SK-N-SH (cell line): ENCODE measurements around the gene MAPK11. TPM values are rescaled to one million over a fixed set of nuclear protein-coding genes. Genes with fewer than 3 reads are reported as not detected.

Experiments
- CTCF ChIA-PET: fragments of 300-600, 350-600 bp; formaldehyde crosslinking; extraction: SDS; loops from one replicate; lab custom pipeline; 2021; lab: Yijun Ruan, JAX
- POLR2A ChIA-PET: fragments of 350-600 bp; sonication (Branson Sonifier 250); formaldehyde crosslinking; extraction: SDS; loops from one replicate; lab custom pipeline; 2020; ENCODE audit warnings: antibody characterized with exemption, inconsistent platforms; lab: Yijun Ruan, JAX
- DNase-seq: peaks from one replicate; pipeline ENCODE4 v3.0.0; 2012
- H2AFZ ChIP-seq: fragments of 200-600 bp; sonication (generic); 2 replicates; pipeline ENCODE4 v1.8.1; 2016; ENCODE audit warnings: antibody characterized with exemption, mild to moderate bottlenecking, low read depth
- H3F3A ChIP-seq: fragments of 200-600 bp; sonication (generic); replicated peaks from 2 replicates; pipeline ENCODE3; 2016; ENCODE audit warnings: antibody characterized with exemption, mild to moderate bottlenecking; ENCODE audit not compliant: insufficient read depth
- H3K27ac ChIP-seq, 2 experiments: fragments of 200-500 bp in 1 of 2; fragments of 200-600 bp in 1 of 2; sonication (Bioruptor generic) in 1 of 2; sonication (generic), shearing (Covaris generic) in 1 of 2; 2 replicates each; pipeline versions ENCODE4 v1.5.1 to v1.6.1; 2014 to 2016; ENCODE audit warnings: low read depth in 2 of 2, inconsistent platforms in 1 of 2, low read length in 1 of 2, mild to moderate bottlenecking in 1 of 2, mixed read lengths in 1 of 2
- H3K27me3 ChIP-seq: fragments of 200-600 bp; sonication (generic), shearing (Covaris generic); 2 replicates; pipeline ENCODE4 v1.6.1; 2016; ENCODE audit warnings: mixed run types; ENCODE audit not compliant: insufficient read depth
- H3K36me3 ChIP-seq, 2 experiments: fragments of 200-500 bp in 1 of 2; fragments of 200-600 bp in 1 of 2; sonication (Bioruptor generic) in 1 of 2; sonication (generic) in 1 of 2; replicated peaks in 1 of 2; 2 replicates each; pipeline versions ENCODE3 to v1.5.1; 2014 to 2016; ENCODE audit warnings: low read length in 1 of 2, mild to moderate bottlenecking in 1 of 2; ENCODE audit not compliant: insufficient read depth in 2 of 2, control insufficient read depth in 1 of 2
- H3K4me1 ChIP-seq, 2 experiments: fragments of 200-500 bp in 1 of 2; fragments of 200-600 bp in 1 of 2; sonication (Bioruptor generic) in 1 of 2; sonication (generic), shearing (Covaris generic) in 1 of 2; 2 replicates each; pipeline versions ENCODE4 v1.5.1 to v1.6.1; 2014 to 2016; ENCODE audit warnings: low read depth in 1 of 2, low read length in 1 of 2, mixed run types in 1 of 2; ENCODE audit not compliant: insufficient read depth in 2 of 2, control insufficient read depth in 1 of 2
- H3K4me2 ChIP-seq: fragments of 200-600 bp; sonication (generic), shearing (Covaris generic); 2 replicates; pipeline ENCODE4 v1.6.1; 2017; ENCODE audit warnings: mixed run types
- H3K4me3 ChIP-seq, 2 experiments: fragments of 200-500 bp in 1 of 2; fragments of 200-600 bp in 1 of 2; sonication (Bioruptor generic) in 1 of 2; sonication (generic), shearing (Covaris generic) in 1 of 2; 2 replicates each; pipeline versions ENCODE4 v1.5.1 to v1.8.1; 2014 to 2016; ENCODE audit warnings: low read depth in 2 of 2, inconsistent platforms in 1 of 2, low read length in 1 of 2, mild to moderate bottlenecking in 1 of 2, mixed read lengths in 1 of 2, moderate library complexity in 1 of 2
- H3K79me2 ChIP-seq: fragments of 200-600 bp; sonication (generic); 2 replicates; pipeline ENCODE4 v1.8.1; 2017; ENCODE audit warnings: mild to moderate bottlenecking; ENCODE audit not compliant: insufficient read depth
- H3K9ac ChIP-seq: fragments of 200-600 bp; sonication (generic); 2 replicates; pipeline ENCODE4 v1.6.1; 2017; ENCODE audit warnings: mixed run types
- H3K9me2 ChIP-seq: fragments of 200-600 bp; sonication (generic); 2 replicates; pipeline ENCODE4 v1.6.1; 2017; ENCODE audit warnings: mixed run types
- H3K9me3 ChIP-seq: fragments of 200-600 bp; sonication (generic); 2 replicates; pipeline ENCODE4 v1.6.1; 2017; ENCODE audit warnings: mixed run types, mild to moderate bottlenecking, moderate library complexity
- H4K20me1 ChIP-seq: fragments of 200-600 bp; sonication (generic); 2 replicates; pipeline ENCODE4 v1.6.1; 2017; ENCODE audit warnings: mild to moderate bottlenecking, mixed run types; ENCODE audit not compliant: insufficient read depth
- GABPA ChIP-seq: IDR thresholded peaks from 2 replicates; pipeline ENCODE4 v1.4.0; 2012; ENCODE audit warnings: low read depth, mild to moderate bottlenecking
- MAX ChIP-seq: IDR thresholded peaks from 2 replicates; pipeline ENCODE4 v1.4.0; 2012; ENCODE audit warnings: low read depth
- REST ChIP-seq: IDR thresholded peaks from 2 replicates; pipeline ENCODE4 v1.6.1; 2012; ENCODE audit warnings: mild to moderate bottlenecking, low read depth, low read length, moderate library complexity
- RXRA ChIP-seq: IDR thresholded peaks from 2 replicates; pipeline ENCODE4 v1.4.0; 2012; ENCODE audit warnings: low read depth, mild to moderate bottlenecking, borderline replicate concordance
- ZBTB33 ChIP-seq: IDR thresholded peaks from 2 replicates; pipeline ENCODE4 v1.4.0; 2012; ENCODE audit warnings: low read depth, borderline replicate concordance
- WGBS: methylation state at CpG from one replicate; pipeline ENCODE4 v1.1.6; 2017; ENCODE audit warnings: low lambda C conversion rate; 5-methylcytosine and 5-hydroxymethylcytosine counted together
- polyA plus RNA-seq, 3 experiments: library from polyadenylated mRNA; depleted of rRNA; stranded (reverse); fragments of >200 nt; gene quantifications; 2 replicates each; pipeline ENCODE4 v1.2.3, GENCODE V29; 2012

MAPK11 gene
- polyA plus RNA-seq, 1 of the 3 experiments (the other 2 are of a cell fraction), result 36.0 TPM

GRCh38 chr22:50314081-50314454, 43.9 kb upstream of the MAPK11 start:
- ChIA-PET POLR2A (no interaction called here), CTCF (interaction anchor here (0.8 to 2.7 kb wide), 2 partner anchors 12 to 28 kb away, joined by 3 to 11 read pairs; no protein-coding TSS in a partner anchor)
- H3K9me2 ChIP-seq, result no peaks in the 10 kb centered on the region
- no peaks in the 10 kb centered on the region; a peak in 1 of 4 replicates for H3K4me1 ChIP-seq
- H3K27ac ChIP-seq, result no peak overlapping the region
- H2AFZ ChIP-seq, result no peak overlapping the region
- no peaks in the 10 kb centered on the region for H3F3A ChIP-seq
- no peaks in the 10 kb centered on the region for H4K20me1 ChIP-seq
- H3K9ac ChIP-seq, result no peak overlapping the region
- WGBS, result 58% methylated on average over 11 of the region's 14 CpGs
- H3K79me2 ChIP-seq, result no peaks in the 10 kb centered on the region
- no peaks in the 10 kb centered on the region for H3K9me3 ChIP-seq
- no peaks in the 10 kb centered on the region for H3K36me3 ChIP-seq
- no peak for TF ChIP-seq RXRA
- TF ChIP-seq REST, result no peak
- TF ChIP-seq ZBTB33, result no peak
- no peak for TF ChIP-seq GABPA
- TF ChIP-seq, all 33 proteins: peak for 0
- H3K27me3 ChIP-seq, result no peaks in the 10 kb centered on the region
- peak; percentile 16 for DNase-seq
- no peak overlapping the region for H3K4me2 ChIP-seq
- no peak overlapping the region for H3K4me3 ChIP-seq

GRCh38 chr22:50313600-50313999, 43.4 kb upstream of the MAPK11 start:
- DNase-seq, result peak; percentile 30
- no peaks in the 10 kb centered on the region for H3K79me2 ChIP-seq
- H3K9me2 ChIP-seq, result no peaks in the 10 kb centered on the region
- no peak overlapping the region for H3K4me2 ChIP-seq
- H3K27me3 ChIP-seq, result no peaks in the 10 kb centered on the region
- H3K4me3 ChIP-seq, result no peak overlapping the region
- H3K9ac ChIP-seq, result no peak overlapping the region
- H3K36me3 ChIP-seq, result no peaks in the 10 kb centered on the region
- H3K9me3 ChIP-seq, result no peaks in the 10 kb centered on the region
- no peaks in the 10 kb centered on the region for H4K20me1 ChIP-seq
- H3K4me1 ChIP-seq, result peaks cover 2 to 4% of the 10 kb centered on the region in 2 experiments; a peak in 2 of 4 replicates
- H3F3A ChIP-seq, result peaks cover 2% of the 10 kb centered on the region
- no peak overlapping the region for H3K27ac ChIP-seq
- no peak for TF ChIP-seq MAX
- WGBS, result 100% methylated on average over 4 of the region's 17 CpGs
- no peak overlapping the region for H2AFZ ChIP-seq
- ChIA-PET POLR2A (no interaction called here), CTCF (interaction anchor here (0.8 to 2.7 kb wide), 2 partner anchors 13 to 28 kb away, joined by 3 to 11 read pairs; no protein-coding TSS in a partner anchor)
